Left renal cortex interstitium (tissue), 4 donors: ENCODE data around the gene SPATA46. TPM values are rescaled to one million over a fixed set of nuclear protein-coding genes. Genes with fewer than 3 reads are reported as not detected.
"Not testable (repeated sequence)": the region's sequence is repeated elsewhere in the genome, so short reads cannot be mapped to it uniquely, and the experiment has no call there.

Experiments used
- DNase-seq, 4 donors: peaks; one replicate each; pipeline ENCODE4 v3.0.0-alpha.2; 2013; ENCODE audit warnings: low read depth in 4 of 4, low spot score in 2 of 4, missing footprints in 1 of 4
- polyA plus RNA-seq, 4 donors: library from polyadenylated mRNA; unstranded; fragments of 120-200 nt; gene quantifications; one replicate each; pipeline ENCODE4 v1.2.1, GENCODE V29; 2013; ENCODE audit not compliant: insufficient read length in 4 of 4

SPATA46 gene
- polyA plus RNA-seq, 4 donors, result 0.37 to 5.3 (median 1.8) TPM

- no peak for DNase-seq
Measured at GRCh38 chr1:162359523-162360236, 17.0 kb downstream of the SPATA46 start.

GRCh38 chr1:162358928-162359327 lies 17.7 kb downstream of the SPATA46 start:
- DNase-seq, result no peak

DNA sequence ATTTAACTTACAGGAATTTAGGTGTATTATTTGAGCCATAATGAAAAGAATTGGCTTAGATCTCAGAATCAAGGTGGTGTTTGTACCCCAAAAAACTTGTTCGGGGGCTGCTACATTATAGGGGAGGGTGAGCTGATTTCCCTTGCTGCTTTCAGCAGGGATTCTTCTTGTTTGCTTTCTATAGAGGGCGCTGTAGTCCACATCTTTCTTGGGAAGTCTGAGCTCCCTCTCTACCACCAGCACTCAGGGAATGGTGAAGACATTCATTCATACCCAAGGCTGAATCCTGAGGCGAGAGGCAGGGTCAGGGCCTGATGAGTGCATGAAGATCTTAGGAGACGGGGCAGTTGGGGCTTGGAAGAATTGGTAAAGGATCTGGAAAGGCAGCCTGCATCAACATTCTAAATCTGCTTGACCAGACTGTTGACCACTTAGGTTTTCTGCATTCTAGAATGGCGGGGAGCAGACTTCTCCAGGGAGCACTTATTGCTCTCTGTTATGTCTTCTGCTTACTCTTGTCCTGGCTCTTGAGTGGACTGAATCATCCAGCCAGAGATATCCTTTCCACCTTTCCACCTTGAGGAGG lies 18.9 kb downstream of the SPATA46 start:
- DNase-seq, result no peak

GRCh38 chr1:162353702-162354101 lies 23.0 kb downstream of the SPATA46 start:
- no peak for DNase-seq

DNA sequence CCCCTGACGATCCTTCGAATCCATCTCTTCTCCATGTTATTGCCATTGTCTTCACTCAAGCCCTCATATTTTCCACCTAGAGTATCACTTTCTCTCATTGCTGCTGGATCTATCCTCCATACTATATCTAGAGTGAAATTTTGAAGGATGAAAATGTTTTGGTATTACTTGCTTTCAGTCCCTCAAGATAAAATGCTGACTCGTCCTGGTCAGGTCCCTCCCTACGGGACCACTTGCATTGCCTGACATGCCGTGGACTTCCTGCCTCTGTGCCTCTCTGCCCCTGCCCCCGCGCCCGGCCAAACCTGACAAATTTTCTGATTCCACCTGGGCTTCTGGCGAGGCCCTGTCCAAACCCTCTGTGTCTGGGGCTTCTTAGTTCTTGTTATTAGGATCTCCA lies 23.6 kb downstream of the SPATA46 start:
- no peak for DNase-seq

GRCh38 chr1:162351874-162352273 lies 24.8 kb downstream of the SPATA46 start:
- not testable (repeated sequence) for DNase-seq

DNA sequence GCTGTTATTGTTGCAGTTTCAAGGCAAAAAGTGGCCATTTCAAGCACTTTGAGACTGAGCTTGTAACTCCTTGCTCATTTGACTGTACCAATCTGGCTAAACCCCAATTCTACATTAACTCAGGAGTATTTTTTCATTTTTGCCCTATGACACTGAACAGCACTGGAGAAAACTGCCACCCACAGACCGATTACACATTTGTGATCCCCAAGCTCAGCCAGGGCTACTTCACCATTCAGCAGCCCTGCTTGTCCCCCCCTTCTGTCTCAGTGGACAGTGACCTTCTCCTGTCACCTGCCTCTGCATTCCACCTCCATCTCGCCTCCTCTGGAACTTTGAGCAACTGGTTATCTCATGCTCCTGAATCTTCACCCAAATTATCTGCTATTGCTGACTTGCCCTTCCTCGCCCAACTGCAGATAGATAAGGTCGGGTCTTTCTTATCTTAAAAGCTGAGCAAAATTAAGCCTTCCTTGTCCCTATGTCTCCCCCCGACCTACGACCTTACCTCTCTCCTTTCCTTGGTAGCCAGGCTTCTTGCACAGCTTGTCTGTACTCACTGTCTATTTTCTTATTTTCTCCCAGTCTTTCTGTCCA lies 25.3 kb downstream of the SPATA46 start:
- DNase-seq, result no peak

DNA sequence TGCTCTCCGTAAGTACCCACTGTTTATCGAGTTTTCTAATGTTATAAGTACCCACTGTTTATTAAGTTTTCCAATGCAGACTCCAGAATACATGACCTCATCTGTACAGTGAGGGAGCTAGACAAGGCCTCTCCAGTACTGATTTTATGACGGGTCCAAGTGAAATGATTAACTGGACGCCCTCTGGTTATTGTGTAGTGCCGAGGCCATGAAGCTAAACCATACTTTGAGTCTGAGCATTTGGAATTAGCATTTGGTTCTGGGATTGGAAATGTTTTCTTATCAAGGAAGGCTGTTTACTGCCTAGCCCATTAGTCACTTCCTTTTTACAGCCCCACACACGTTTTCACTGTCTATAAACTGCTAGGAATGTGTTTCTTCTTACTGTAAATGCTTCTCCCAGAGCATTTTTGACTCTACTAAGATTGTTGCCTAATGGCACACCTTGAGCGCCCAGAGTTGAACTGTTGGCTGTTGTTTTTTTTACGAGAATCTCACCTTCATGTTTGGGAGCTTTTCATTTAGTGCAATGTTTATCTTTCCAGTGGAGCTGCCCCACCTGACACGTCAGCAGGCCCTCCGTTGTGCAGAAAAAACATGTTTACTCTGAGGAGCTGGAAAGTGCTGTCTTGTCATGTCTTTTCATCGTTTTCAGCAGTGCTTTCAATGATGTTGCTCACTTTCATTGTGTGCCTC lies 26.9 kb downstream of the SPATA46 start:
- peak in 2 of 4 donors; percentile 28 to 39 for DNase-seq

- no peak for DNase-seq
Measured at GRCh38 chr1:162347281-162347680, 29.4 kb downstream of the SPATA46 start.

GRCh38 chr1:162343470-162343869 lies 33.2 kb downstream of the SPATA46 start:
- no peak for DNase-seq

DNA sequence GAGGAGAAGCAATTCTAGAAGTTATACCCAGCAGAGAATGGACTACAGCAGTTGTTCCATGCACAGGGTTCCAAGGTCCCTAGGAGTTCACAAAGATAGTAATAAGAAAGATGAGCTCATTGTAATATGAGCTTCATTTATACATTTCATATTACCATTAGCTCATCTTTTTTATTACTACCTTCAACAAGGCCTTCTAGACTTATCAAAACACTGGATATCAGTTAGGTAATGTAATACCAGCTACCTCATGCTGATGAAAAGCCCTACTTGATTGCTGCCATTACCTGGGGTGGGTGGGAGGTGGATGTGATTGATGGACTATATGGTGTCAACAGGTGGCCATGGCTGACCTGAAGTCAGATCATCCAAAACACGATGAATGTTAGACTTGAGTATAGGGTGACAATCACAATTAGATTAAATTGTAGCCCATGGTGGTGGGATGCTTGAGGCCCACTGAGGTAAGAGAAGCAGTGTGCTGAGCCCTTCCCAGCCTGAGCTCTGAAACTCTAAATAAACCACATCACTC lies 34.1 kb downstream of the SPATA46 start:
- no peak for DNase-seq

DNA sequence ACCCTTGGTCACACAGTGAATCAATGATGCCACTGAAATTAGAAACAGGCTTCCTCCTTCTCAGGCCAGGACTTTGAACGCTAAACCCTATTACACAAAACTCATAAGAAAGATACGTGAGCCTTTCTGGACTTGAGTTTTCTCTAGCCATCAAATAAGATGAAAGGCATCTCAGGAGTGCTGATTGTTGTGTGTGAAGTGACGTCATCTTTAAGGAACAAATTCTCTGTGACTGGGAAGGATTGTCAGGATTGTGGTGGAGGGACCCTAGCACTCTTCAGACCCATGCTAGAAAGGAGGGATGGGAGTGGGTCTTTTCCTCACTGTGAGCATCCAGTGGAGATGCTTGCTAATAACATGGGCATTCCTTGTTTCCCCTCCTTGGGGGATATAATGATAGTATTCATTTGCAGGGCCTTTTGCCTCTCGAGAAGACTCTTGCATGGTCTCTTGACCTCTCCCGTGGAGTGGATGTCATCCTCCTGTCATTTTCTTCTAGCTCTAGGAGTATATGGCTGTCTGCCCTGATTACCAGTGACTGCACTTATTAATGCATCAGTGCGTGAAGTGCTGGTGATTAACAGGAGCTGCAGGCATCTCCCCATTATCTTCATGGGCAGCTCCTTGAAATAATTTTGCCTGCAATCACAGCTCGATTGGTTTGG lies 39.9 kb downstream of the SPATA46 start:
- no peak for DNase-seq

DNA sequence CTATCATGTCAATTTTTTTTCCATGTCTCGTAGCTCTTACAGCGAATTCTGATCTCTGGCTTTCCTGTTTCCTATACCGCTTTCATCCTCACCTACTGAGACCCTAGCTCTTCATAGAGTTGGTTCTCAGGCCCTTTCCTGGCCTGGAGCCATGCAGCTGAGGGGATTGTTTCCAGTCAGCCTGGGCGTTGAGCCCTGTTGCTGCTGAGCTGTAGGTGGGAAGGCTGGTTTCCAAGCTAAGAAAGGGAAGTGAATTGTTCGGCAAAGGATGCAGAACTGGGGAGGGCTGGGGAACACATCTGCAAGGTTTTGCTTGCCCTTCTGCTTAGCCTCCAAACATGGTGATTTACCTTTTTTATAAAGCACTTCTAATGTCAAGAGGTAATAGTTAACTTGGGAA lies 41.5 kb downstream of the SPATA46 start:
- no peak for DNase-seq

- DNase-seq, result no peak
Measured at GRCh38 chr1:162333991-162334390, 42.7 kb downstream of the SPATA46 start.

DNA sequence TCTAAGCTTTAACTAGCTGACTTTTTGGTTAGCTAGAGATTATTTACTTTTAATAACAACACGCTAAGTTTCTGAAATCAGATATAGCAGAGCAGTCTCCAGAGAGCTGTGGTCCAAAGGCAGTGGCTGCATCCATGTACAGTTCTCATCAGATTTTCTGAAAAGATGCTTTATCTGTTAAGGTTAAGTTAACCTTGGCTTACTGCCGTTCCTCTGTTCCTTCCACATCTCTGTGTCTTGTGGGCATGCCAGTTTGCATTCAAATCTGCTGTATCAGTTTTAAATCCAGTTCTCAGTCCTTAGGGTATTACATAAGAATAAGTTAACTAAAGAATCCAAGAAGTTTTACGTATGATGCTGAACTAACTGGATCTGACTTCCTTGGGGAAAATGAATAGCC lies 46.8 kb downstream of the SPATA46 start:
- no peak for DNase-seq

GRCh38 chr1:162328512-162328911 lies 48.1 kb downstream of the SPATA46 start:
- DNase-seq, result no peak

DNA sequence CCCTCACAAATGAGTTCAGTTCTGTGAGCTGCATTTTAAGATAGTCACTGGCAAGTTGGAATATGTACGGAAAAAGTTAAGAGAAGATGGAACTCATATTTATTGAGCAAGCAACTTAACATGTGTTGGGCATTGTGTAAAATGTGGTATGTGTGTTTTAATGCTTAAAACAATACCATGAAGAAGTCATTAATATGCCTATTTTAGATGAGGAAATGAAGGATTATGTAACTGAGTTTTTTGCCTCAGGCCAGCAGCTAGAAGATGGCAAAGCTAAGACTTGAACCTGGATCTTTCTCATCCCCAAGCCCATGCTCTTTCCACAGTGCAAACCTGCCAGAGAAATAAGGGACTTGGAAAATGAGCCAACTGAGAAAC lies 48.9 kb downstream of the SPATA46 start:
- no peak for DNase-seq

DNA sequence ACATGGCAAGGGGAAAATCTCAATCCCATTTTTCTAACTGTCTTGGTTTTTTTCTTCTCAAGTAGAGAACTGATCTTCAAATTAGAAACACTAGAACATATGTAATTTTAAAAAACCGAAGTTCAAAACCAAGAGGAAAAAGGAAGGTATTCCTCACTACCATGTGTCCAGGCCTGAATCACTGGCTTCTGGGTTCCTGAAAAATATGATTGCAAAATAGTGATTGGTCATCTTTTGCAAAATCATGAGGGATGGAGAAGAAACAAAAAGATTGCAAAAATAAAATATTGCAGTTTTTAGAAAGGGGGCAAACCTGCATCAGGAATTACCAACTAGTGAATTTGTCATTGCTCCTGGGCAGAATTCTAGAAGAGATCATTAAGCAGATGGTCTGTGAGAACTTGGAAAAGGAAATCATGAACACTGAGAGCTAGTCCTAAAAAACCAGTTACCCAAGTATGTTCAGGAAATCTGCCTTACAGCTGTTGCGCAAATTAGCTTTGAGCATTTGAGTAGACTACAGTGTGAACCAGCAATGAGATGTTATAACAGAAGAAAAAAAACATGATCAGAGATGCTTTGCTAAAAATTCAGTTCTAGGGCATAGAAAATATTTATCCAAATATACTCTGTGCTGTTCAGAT lies 49.4 kb downstream of the SPATA46 start:
- no peak for DNase-seq

DNA sequence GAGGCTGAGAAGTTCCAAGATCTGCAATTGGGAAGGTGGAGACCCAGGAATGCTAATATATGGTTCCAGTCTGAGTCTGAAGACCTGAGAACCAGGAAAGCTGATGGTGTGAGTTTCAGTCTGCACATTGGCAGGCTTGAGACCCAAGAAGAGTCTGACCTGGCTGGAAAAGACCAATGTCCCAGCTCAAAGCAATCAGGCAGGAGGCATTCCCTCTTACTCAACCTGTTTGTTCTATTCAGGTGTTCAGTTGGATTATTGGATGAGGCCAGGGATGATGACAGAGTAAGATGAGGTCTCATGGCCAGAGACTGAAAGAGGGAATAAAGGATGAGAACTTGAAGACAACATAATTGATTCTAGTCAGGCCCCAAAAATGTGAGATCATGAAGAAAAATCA lies 50.1 kb downstream of the SPATA46 start:
- DNase-seq, result no peak

- DNase-seq, result no peak
Measured at GRCh38 chr1:162324396-162324795, 52.3 kb downstream of the SPATA46 start.
